BLaER1 (cell line): ENCODE data around the gene RAD51.

ENCODE experiments used
- H3K27ac ChIP-seq: shearing (Covaris generic); formaldehyde crosslinking; 2 replicates; pipeline ENCODE4 v1.8.1; 2022
- H3K27me3 ChIP-seq: shearing (Covaris generic); formaldehyde crosslinking; 2 replicates; pipeline ENCODE4 v1.8.1; 2022
- H3K36me3 ChIP-seq: shearing (Covaris generic); formaldehyde crosslinking; 2 replicates; pipeline ENCODE4 v1.8.1; 2022
- H3K4me1 ChIP-seq: shearing (Covaris generic); formaldehyde crosslinking; 2 replicates; pipeline ENCODE4 v1.8.1; 2022
- H3K4me2 ChIP-seq: shearing (Covaris generic); formaldehyde crosslinking; 2 replicates; pipeline ENCODE4 v1.8.1; 2022
- H3K4me3 ChIP-seq: shearing (Covaris generic); formaldehyde crosslinking; 2 replicates; pipeline ENCODE4 v1.8.1; 2022
- H3K9ac ChIP-seq: shearing (Covaris generic); formaldehyde crosslinking; 2 replicates; pipeline ENCODE4 v1.8.1; 2022
- H3K9me3 ChIP-seq: shearing (Covaris generic); formaldehyde crosslinking; 2 replicates; pipeline ENCODE4 v1.8.1; 2022
- H4K20me1 ChIP-seq: shearing (Covaris generic); formaldehyde crosslinking; 2 replicates; pipeline ENCODE4 v1.8.1; 2022
- Cebpa-rat ChIP-seq: shearing (Covaris generic); IDR thresholded peaks from 2 replicates; pipeline ENCODE4 v1.8.1; 2022

The RAD51 gene

GRCh38 chr15:40773902-40774301 is 78.9 kb downstream of the RAD51 start:
- no peak overlapping the region for H3K4me3 ChIP-seq
- no peaks in the 10 kb centered on the region for H3K27me3 ChIP-seq
- H3K27ac ChIP-seq: peak overlapping the region; percentile 18; the same call in 1 of the 2 replicates
- peaks cover 73% of the 10 kb centered on the region for H3K4me1 ChIP-seq
- H3K9me3 ChIP-seq: no peaks in the 10 kb centered on the region
- H4K20me1 ChIP-seq: peaks cover 38% of the 10 kb centered on the region; the same call in 1 of the 2 replicates
- H3K4me2 ChIP-seq: no peak overlapping the region
- TF ChIP-seq Cebpa-rat: no peak
- H3K36me3 ChIP-seq: peaks cover 59% of the 10 kb centered on the region
- H3K9ac ChIP-seq: no peak overlapping the region

GRCh38 chr15:40775007-40775406 is 80.0 kb downstream of the RAD51 start:
- peaks cover 27% of the 10 kb centered on the region; the same call in 1 of the 2 replicates for H4K20me1 ChIP-seq

GRCh38 chr15:40775740-40776536 is 81.0 kb downstream of the RAD51 start:
- H4K20me1 ChIP-seq: peaks cover 18% of the 10 kb centered on the region; the same call in 1 of the 2 replicates

More at GRCh38 chr15:40775007-40775406, 80.0 kb downstream of the RAD51 start:
- peak overlapping the region; percentile 51 for H3K4me2 ChIP-seq
- TF ChIP-seq Cebpa-rat: no peak
- no peak overlapping the region for H3K4me3 ChIP-seq
- no peaks in the 10 kb centered on the region for H3K9me3 ChIP-seq
- H3K36me3 ChIP-seq: peaks cover 70% of the 10 kb centered on the region
- H3K27me3 ChIP-seq: no peaks in the 10 kb centered on the region
- peak overlapping the region; percentile 30; the same call in 1 of the 2 replicates for H3K27ac ChIP-seq
- H3K9ac ChIP-seq: peak overlapping the region; percentile 10; the same call in 1 of the 2 replicates
- H3K4me1 ChIP-seq: peaks cover 62% of the 10 kb centered on the region

GRCh38 chr15:40776537-40777141 is 81.7 kb downstream of the RAD51 start:
- no peaks in the 10 kb centered on the region for H3K9me3 ChIP-seq
- no peak overlapping the region for H3K4me3 ChIP-seq
- peaks cover 46% of the 10 kb centered on the region for H3K4me1 ChIP-seq
- peaks cover 73% of the 10 kb centered on the region for H3K36me3 ChIP-seq
- H3K4me2 ChIP-seq: peak overlapping the region; percentile 17; the same call in 1 of the 2 replicates
- H3K27ac ChIP-seq: no peak overlapping the region
- H4K20me1 ChIP-seq: peaks cover 11% of the 10 kb centered on the region; the same call in 1 of the 2 replicates
- H3K9ac ChIP-seq: no peak overlapping the region
- H3K27me3 ChIP-seq: no peaks in the 10 kb centered on the region
- no peak for TF ChIP-seq Cebpa-rat

More at GRCh38 chr15:40775740-40776536, 81.0 kb downstream of the RAD51 start:
- Histone ChIP-seq H3K36me3 (peaks cover 73% of the 10 kb centered on the region), H3K4me2 (peak overlapping the region; percentile 51), H3K4me1 (peaks cover 53% of the 10 kb centered on the region), H3K9me3 (no peaks in the 10 kb centered on the region), H3K27ac (peak overlapping the region; percentile 30; the same call in 1 of the 2 replicates), H3K27me3 (no peaks in the 10 kb centered on the region), H3K4me3 (no peak overlapping the region), H3K9ac (peak overlapping the region; percentile 10; the same call in 1 of the 2 replicates)
- no peak for TF ChIP-seq Cebpa-rat
